GM19397 (cell line): ENCODE measurements around the gene CACNA2D1.

Experiments
- ATAC-seq: cut with Tn5 transposase; IDR thresholded peaks from one replicate; pipeline ENCODE4 v1.9.1; 2021; ENCODE audit warnings: mild to moderate bottlenecking, moderate library complexity; ENCODE audit not compliant: unreplicated experiment

CACNA2D1 gene

DNA sequence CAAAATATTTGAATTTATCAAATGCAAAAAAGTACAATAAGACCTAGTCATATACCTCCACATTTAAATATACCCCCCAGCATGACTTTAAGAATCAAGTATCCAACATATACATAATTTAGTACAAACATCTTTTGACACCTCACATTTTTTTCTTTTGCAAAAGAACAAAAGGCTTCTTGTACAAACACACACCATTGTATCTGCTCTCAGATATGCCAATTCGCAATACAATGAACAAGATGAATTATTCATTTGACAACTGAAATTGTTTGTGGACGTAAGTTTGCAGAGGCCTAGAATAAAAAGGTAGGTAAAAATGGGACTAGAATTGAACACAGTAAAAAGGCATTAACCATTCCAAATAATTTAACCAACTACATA is 154.4 kb downstream of the CACNA2D1 start:
- ATAC-seq: no peak

DNA sequence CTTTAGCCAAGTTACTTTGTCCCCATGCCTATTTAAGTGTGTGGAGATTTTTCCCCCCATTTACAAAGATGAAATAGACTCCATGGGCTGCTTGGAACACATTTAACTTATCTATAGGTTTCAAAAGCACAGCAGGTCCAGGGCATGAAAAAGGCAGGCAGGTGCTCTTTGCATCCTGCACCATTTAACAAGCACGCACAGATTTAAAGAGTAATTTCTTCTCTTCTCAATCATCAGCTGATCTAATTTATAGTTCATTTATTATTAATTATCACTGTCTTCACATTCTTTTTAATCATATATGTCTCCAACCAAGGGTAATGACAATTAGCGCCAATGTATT is 156.8 kb downstream of the CACNA2D1 start:
- no peak for ATAC-seq

DNA sequence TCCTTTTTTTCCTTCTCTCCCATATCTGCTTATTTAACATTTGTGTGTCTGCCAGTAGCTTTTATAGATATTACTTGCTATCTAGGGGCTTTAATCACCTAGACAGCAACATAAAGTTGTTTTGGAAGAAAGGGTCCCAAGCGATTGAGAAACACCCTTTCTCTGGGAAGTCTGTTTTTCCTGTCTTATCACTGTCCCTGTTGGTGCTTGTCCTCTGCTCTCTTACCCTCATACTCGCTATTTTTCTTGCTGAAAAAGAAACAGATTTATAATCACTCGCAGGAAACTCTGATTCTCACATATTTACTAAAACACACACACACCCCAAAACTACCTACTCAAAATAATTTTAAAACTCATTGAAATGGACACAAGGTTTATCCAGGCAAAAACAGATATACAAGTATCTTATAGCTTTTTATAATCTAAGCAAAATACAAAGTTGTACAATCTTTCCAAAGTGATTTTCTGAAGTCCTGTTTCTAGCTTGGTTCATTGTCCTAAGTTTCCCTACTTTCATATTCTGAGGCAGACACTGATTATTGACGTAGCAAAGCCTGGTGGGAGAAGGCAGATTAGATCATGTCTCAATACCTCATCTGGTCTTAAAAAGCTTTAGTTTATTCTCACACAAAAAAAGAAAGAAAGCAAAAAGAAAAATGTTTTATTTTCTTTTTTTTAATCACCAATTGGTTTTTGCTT is 157.3 kb downstream of the CACNA2D1 start:
- no peak for ATAC-seq

DNA sequence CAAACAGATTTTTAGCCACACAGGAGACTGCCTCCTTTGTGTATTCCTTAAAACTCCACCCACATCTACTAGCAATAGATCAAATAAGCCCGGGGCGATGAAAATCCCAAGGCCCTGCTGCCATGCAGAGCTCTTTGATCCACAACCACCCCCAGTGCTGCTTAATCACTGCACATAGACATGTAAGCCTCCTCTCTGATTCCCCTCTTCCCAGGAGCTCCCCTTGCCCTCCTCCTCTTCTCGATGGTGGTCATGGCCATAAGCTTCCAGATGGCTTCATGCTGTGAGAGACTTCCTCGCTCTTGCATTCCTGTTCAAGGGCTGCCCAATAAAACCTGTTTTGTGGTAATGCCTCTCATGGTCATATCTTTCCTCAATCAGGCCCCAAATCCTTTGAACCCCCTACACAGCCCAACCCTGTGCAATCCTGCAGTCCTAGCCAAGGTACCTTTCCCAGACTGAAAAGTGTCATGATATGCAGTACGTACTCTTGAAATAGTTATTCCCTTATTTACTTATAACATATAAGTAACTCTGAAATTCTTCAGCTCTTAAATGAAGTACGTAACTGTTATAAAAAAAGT is 158.5 kb downstream of the CACNA2D1 start:
- ATAC-seq: no peak

DNA sequence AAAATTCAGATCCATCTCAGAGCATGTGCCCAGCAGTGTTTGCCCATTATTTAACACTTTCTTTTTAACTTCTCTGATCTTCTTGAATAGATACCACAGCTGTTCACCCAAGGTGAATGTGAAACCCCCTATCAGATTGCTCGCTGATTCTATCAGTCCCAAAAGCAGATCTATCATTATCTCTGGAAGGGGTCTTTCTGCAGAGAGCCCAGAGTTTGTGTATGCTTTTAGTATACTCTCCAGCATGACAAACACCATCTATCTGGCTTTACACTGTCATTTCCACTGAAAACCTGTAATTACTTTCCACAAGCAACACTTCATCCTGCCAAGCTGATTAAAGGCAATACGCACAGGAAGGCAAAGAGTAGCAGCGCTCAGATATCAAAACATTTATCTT is 168.2 kb downstream of the CACNA2D1 start:
- ATAC-seq: no peak

DNA sequence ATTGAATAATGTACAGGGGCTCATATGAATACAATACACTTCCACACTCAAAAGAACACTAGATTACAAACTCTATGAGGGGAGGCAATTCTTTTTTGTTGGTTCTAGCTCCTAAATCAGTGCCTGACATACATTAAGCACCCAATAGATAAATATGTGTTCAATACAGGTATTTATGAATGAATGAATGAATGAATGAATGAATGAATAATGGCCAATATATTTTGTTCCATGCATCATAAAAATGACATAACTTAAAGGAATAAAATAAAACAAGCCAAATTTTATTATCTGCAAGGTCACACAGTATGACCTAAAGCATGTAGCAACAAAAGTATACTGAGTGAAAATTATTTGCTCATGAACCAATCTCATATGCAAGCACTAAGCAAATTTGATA is 168.9 kb downstream of the CACNA2D1 start:
- ATAC-seq: no peak

DNA sequence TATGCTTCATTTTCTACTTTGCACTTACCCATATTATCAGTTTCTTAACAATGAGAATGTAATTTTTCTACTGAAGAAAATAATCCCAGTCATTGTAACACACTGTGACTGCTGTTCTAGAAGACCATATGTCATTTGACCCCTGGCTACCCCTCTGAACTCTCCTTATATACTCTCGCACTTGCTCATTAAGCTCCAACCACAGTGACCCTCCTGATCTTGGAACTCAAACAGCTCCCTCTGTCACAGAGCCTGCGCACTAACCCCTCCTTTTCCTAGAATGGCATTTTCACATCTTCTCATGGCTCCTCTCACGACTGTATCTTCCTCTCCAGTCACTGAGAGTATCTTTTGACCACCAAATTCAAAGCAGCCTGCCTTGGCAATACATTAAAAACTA is 169.7 kb downstream of the CACNA2D1 start:
- no peak for ATAC-seq

DNA sequence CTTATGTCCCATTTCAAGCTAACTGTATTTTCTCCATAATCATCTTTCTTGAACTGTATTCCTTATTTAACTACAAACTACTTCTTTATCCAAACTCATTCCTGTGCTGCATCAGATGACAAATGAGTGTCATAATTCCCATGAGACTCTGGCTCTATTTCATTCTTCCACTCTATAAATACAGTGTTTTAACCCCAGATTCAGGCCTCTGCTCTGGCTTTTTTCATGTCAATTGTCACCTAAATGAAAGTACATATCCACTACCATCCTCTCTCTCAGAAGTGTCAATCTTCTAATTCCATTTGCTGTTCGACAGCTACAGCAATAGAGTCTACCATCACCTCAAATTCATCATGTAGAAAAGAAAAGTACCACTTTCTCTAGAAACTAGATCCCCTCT is 172.7 kb downstream of the CACNA2D1 start:
- ATAC-seq: no peak

DNA sequence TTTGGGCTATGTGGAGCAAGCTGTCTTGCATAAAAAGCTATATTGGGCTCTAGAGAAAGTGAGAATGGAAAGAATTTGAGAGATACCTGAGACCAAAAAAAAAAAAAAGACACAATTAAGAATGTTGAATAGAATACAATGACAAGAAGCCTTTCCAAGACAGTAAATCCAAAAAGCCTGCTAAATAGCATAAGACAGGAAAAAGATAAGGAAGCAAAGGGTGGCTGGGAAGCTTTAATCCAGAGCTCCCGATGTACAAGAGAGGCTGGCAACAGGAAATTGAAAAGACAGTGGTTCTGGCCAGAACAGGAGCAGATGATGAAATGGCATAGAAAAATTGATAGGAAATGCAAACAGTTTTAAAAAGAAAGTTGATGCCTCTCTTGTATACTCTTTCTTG is 174.9 kb downstream of the CACNA2D1 start:
- no peak for ATAC-seq

DNA sequence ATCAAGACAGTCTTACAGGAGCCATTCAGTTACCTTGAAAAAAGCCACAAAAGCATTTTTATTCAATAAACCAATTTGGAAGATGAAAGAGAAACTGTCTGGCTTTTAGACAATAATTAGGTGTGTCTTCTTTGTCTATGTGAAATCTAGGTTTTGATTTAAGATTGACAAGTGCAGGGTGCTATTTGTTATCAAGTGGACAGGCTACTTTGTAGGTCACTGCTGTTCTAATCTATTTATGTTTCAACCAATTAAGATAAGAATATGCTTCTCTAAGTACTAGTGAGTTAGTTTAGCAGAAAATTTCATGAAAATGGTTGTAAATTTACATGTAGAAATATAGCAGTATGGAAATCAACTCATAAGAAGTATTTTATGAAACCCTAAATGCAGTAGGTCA is 177.5 kb downstream of the CACNA2D1 start:
- no peak for ATAC-seq

DNA sequence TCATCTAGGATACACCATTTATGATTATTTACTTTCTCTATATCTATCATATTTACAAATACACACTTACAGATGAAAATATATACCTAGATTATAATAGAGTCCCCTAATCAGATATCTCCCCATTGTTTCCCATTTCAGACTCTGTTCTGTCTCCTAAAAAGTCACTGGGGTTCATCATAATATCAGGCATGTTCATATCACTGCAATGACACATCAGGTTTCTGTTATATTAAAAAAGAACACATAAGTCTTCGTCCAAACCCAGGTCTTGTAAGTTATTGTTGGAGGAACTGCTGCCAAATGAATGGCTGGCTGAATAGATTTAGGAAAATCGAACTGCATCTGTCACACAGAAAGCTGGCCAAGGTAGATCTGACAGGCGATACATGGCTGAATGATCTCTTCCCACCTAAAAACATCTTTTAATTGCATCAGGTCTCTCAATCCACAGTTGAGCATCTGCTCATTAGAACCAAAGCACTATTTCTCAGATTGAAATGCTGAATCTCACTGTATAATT is 178.7 kb downstream of the CACNA2D1 start:
- no peak for ATAC-seq

DNA sequence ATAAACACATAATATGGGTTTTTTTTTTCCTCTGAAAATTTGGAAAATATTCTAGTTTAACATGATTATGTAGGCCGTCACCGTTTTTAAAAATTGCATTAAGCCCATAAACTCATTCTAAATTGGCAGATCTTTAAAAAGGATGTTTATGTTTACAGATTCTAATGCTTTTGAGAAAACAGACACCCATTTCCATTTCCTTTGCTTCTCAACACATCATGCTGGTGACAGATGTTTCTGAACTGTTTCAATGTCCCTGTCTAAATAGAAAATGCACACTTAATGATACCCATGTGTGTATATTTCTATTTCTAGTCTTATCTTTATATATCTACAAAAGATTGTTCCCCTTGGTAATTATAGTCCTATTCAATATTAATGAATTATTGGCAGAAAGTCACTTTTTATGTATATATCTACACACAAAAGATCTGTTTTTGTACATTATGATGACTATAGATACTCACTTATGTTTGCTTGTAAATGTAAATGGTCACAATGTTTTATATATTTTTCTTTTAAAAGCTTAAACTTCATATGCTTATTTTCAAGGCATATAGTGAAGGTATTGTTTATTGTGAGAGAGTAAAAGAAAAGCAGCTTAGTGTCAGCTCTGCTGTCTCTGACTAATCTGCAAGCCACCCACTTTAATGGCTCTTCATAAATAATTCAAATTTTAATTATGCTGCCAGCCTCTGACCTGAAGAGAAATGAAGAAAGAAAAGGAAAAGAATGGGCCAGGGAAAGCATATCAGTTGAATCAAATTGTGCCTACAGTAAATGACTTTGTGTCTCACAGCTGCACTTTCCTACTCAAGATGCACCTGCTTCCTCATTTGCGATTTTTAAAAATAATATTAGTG is 179.4 kb downstream of the CACNA2D1 start:
- no peak for ATAC-seq

DNA sequence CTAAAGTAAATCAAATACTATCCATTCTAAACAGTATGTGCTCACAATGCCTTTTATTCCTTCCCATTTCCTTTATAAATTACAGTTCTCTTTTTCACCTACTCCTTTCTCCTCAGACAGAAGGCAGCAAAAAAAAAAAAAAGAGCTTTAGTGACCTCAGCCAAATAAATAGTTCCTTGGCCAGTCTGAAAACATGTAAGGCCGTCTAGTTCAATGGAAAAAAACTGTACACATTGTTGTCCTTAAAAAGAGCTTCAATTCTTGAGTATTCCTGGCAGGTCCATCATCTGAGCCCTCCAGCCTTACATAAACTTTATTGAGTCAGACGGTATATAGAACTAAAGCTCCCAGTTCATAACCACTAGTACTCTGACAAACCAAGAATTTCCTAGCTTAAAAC is 185.4 kb downstream of the CACNA2D1 start:
- ATAC-seq: no peak

DNA sequence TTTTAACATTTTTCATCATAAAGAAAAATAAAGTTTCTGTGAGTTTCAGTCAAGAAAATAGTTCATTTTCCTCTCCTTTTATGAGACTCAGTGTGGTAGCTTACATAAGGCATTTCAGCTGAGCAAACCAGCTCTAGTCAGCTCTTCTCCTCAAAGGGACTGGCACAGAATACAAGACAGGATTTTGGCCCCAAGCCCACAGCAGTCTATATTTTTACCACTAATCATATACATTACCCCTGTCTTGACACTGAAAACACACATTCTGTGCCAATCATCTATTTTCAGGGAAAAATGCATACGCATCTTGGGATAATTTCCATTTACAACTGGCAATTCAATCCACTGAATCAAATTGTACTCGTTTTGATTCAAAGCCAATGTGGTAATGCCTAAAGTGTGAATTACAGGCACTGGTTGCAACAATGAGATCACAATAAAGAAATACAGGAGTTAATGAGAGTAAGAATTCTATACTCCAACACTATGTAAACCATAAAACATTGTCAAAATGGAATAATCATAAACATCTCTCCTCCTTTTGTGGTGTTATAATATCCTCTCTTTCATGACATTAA is 186.4 kb downstream of the CACNA2D1 start:
- ATAC-seq: no peak

DNA sequence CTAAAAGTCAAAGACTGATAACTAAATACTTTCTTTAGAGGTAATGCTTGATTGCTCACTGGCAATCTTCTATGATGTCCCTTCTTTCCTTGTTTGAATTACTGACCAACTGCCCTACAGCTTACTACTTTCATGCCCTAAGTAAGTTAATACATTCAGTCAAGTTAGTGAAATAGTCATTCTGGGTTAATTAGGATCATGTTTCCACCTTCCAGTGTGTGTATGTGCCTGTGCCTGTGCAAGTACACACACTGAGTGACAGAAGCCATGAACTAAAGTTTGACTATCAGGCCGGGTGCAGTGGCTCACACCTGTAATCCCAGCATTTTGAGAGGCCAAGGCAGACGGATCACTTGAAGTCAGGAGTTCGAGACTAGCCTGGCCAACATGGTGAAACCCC is 187.9 kb downstream of the CACNA2D1 start:
- no peak for ATAC-seq

DNA sequence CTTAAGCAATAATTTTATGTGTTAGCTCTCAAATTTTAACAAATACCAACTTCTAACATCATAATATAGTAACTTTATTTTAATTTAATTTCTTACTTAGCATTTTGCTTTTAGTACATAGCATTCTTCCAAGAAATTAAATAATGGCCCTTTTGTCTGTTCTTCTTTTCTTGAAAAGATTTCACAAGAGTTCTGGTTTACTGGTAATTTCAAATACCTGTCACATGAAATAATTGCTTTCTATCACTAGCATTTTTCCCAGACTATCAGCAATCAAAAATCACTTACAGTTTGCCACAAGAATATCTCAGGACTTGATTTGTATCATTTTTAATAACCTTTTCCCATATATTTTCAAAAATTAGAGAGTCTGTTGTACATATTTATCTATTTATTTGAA is 193.0 kb downstream of the CACNA2D1 start:
- no peak for ATAC-seq

DNA sequence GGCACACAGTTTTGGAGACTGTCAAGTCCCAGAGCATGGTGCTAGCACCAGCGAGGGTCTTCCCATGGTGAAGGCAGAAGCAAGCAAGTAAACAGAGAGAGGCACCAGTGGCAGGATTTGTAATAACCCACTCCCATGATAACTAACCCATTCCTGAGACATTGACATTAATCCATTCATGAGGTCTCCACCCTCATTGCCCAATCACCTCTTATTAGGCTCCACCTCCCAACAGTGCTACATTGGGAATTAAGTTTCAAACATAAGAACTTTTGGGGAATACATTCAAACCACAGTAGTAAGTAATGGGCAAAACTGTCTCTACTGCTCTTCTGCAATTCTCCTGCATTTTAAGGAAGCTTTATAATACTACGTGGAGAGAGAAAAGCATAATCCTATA is 193.6 kb downstream of the CACNA2D1 start:
- no peak for ATAC-seq

DNA sequence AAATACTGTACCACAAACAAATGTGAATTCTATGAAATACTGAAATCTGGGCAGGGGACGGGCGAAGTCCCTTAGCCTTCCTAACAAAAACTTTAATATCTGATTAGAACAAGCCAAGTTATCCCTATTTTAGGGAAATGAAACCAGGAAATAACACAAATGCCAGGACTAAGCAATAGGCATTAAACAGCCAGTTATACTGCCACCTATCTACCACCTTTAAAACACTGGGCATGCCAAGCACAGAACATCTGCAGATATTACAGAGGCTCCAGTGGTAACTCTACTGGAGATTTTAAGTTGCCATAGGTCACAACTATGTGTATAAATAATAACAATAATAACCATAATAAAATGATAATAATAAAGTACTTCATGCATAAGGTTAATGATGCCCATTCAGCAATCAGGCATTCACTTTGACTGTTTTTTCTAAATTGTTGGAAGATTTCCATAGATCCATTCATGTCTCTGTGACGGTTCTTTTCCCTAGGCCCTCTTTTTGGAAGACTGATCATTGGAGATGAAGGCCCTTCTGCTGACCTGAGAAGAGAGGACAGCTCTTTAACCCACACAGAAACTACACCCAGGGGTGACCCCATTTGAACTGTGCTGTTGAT is 195.7 kb downstream of the CACNA2D1 start:
- no peak for ATAC-seq

DNA sequence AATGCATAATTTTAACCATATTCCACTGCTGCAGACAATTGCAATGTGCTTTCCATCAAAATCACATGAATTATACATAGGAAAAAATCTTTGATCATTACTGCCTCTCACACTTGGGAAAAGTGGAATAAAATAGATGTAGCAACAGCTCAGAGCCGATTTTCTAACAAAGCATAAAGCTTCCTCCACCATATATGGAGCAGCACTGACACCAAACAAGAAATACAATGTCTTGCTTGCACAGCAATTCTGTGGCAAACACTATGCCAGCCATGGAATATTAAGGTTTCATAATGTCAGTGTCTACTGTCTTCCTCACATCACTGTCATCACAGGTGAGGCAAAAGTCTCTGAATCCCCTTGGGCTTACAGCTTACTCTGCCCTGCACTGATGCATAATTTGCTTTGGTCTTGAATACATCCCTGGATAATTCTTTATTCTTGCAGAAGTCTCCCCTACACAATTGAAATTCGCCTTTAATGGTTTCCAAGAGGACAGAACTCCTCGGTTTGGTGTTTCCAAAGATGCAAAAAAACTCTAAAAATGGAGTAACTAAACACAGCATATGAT is 198.5 kb downstream of the CACNA2D1 start:
- ATAC-seq: no peak

DNA sequence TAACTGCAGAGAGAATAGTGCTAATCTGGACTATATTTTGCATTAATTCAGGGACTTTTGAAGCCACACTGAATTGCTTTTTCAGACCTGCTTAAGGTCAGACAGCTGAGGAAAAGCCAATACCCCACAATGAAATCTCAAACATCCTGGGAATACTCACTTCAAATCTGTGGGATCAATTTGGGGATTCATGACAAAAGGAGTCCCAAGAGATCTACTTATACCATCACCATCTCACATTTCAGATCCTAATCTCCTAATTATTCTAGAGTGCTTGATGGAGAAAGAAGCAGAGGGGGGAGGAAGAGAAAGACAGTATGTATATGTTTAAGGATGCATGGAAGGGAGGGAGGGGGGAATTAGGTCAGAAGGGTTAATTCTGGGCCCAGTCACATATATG is 202.2 kb downstream of the CACNA2D1 start:
- ATAC-seq: no peak

DNA sequence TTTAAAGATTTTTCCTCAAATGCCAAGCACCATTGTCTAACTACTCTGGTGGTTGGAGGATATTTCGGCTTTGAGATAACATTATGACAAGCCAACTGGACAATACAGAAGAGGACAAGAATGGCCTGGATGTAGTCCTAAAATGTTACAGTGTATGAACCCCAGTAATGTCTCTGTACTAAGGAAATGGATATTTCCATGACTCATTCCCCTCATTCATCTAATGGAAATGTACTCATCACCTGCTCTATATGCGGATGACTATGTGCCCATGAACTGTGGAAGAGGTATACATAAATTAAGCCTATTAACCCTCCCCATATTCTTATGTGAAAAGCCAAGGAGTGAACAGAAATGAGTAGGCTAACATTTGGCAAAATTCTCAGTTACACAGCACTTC is 207.9 kb downstream of the CACNA2D1 start:
- no peak for ATAC-seq
